Body of pancreas (tissue), 4 donors: Measurements from ENCODE around the gene EIF4EBP2. TPM values are rescaled to one million over a fixed set of nuclear protein-coding genes. Genes with fewer than 3 reads are reported as not detected.

Experiments
- ATAC-seq: fragments of 150-250 bp; one replicate; pipeline ENCODE4 v1.9.1; 2016
- DNase-seq, 4 donors: peaks; one replicate each; pipeline ENCODE4 v3.0.0-alpha.2; 2019
- H3K27ac ChIP-seq, 4 donors: fragments of 200-600 bp; sonication (generic); 1 replicate in 3 of 4; 2 replicates in 1 of 4; pipeline versions ENCODE4 v1.5.1 to v1.6.1; 2016 to 2019; ENCODE audit warnings: mild to moderate bottlenecking in 1 of 4, mixed read lengths in 1 of 4, moderate library complexity in 1 of 4
- H3K27me3 ChIP-seq, 2 donors: fragments of 200-600 bp; sonication (generic); one replicate each; pipeline ENCODE4 v1.6.0; 2016; ENCODE audit warnings: mild to moderate bottlenecking in 1 of 2
- H3K36me3 ChIP-seq, 2 donors: fragments of 200-600 bp; sonication (generic); replicated peaks in 1 of 2; 2 replicates each; pipeline ENCODE4 v1.5.1; 2016; ENCODE audit warnings: low read depth in 2 of 2; ENCODE audit not compliant: insufficient read depth in 1 of 2
- H3K4me1 ChIP-seq: fragments of 200-600 bp; sonication (generic); one replicate; pipeline ENCODE4 v1.6.0; 2016
- H3K4me3 ChIP-seq, 2 donors: fragments of 200-600 bp; sonication (generic); 1 replicate in 1 of 2; 2 replicates in 1 of 2; pipeline ENCODE4 v1.5.1; 2016 to 2019
- H3K9me3 ChIP-seq, 3 donors: fragments of 200-600 bp; sonication (generic); 1 replicate in 2 of 3; 2 replicates in 1 of 3; pipeline ENCODE4 v1.5.1; 2016
- POLR2A ChIP-seq, 3 donors: fragments of 450-650 bp; IDR thresholded peaks; one replicate each; pipeline ENCODE4 v1.6.1; 2016; ENCODE audit warnings: antibody characterized with exemption in 3 of 3, mild to moderate bottlenecking in 2 of 3
- WGBS, 2 donors: methylation state at CpG; one replicate each; pipeline ENCODE4 v1.1.5; 2017; 5-methylcytosine and 5-hydroxymethylcytosine counted together
- intact Hi-C: fragments of 100-400 bp; cut with DNase I; formaldehyde crosslinking; loops from one replicate; pipeline ENCODE4 v1.15.1; 2023
- total RNA-seq, 2 donors: library from RNA; depleted of rRNA; stranded (reverse); fragments of >200 nt; gene quantifications; one replicate each; pipeline ENCODE4 v1.1.0, GENCODE V29; 2016
- TF ChIP-seq, protein P1 (sequence below), 7 experiments: fragments of 450-650 bp in 4 of 7; fragments of 200-600 bp in 3 of 7; sonication (generic) in 3 of 7; IDR thresholded peaks; one replicate each; pipeline ENCODE4 v1.5.1; 2016 to 2019; ENCODE audit warnings: antibody characterized with exemption in 7 of 7

The EIF4EBP2 gene
- total RNA-seq, 2 donors from 2014 or later = 44.9 to 47.1 TPM

DNA sequence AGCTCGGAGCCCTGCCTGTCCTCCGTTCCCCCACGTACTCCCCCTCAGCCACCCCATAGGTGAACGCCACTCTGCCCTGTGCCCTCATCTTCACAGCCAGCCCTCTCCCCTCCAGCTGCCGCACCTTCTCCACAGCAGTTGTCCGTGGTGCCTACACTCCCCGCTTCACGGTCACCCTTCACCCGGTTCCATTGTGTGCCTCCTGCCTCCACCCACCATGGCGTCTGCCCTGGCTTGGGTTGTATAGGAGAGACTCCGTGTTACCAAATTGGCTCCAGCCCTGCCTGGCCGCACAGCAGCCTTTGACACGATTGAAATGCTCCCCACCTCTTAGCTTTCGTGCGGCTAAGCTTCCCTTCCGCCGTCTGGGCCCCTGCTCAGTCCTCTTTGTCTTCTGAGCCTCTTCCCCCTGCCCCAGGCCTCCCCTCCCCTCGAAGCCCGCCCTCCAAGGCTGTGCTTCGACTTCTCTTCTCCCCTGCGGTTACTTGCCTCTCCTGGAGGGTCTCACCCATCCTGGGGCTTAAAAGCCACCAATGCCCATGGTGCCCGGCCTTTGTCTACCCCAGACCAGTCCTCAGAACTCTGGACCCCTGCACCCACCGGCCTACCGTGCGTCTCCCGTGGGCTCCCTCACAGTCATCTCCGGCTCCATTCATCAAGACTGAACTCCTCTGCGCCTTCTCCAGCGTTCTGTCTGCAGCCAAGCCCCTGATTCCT lies 56.0 kb downstream of the EIF4EBP2 start:
- no peaks in the 10 kb centered on the region for H3K27me3 ChIP-seq
- no peak overlapping the region for H3K4me3 ChIP-seq
- H3K4me1 ChIP-seq = peaks cover 32% of the 10 kb centered on the region
- TF ChIP-seq POLR2A (IDR thresholded peaks at IDR 0.05) = no peak
- TF ChIP-seq, protein P1, sequence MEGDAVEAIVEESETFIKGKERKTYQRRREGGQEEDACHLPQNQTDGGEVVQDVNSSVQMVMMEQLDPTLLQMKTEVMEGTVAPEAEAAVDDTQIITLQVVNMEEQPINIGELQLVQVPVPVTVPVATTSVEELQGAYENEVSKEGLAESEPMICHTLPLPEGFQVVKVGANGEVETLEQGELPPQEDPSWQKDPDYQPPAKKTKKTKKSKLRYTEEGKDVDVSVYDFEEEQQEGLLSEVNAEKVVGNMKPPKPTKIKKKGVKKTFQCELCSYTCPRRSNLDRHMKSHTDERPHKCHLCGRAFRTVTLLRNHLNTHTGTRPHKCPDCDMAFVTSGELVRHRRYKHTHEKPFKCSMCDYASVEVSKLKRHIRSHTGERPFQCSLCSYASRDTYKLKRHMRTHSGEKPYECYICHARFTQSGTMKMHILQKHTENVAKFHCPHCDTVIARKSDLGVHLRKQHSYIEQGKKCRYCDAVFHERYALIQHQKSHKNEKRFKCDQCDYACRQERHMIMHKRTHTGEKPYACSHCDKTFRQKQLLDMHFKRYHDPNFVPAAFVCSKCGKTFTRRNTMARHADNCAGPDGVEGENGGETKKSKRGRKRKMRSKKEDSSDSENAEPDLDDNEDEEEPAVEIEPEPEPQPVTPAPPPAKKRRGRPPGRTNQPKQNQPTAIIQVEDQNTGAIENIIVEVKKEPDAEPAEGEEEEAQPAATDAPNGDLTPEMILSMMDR (IDR thresholded peaks at IDR 0.05) = no peak
- no peaks in the 10 kb centered on the region for H3K9me3 ChIP-seq
- H3K36me3 ChIP-seq = no peaks in the 10 kb centered on the region
- intact Hi-C loops = loop anchor here (5.0 kb wide), 1 partner anchor 77 kb away; no protein-coding TSS in a partner anchor
- 75 to 81% methylated on average over 29 of the region's 29 CpGs for WGBS, 2 donors
- no peak for DNase-seq
- ATAC-seq = no peak
- H3K27ac ChIP-seq = no peak overlapping the region

DNA sequence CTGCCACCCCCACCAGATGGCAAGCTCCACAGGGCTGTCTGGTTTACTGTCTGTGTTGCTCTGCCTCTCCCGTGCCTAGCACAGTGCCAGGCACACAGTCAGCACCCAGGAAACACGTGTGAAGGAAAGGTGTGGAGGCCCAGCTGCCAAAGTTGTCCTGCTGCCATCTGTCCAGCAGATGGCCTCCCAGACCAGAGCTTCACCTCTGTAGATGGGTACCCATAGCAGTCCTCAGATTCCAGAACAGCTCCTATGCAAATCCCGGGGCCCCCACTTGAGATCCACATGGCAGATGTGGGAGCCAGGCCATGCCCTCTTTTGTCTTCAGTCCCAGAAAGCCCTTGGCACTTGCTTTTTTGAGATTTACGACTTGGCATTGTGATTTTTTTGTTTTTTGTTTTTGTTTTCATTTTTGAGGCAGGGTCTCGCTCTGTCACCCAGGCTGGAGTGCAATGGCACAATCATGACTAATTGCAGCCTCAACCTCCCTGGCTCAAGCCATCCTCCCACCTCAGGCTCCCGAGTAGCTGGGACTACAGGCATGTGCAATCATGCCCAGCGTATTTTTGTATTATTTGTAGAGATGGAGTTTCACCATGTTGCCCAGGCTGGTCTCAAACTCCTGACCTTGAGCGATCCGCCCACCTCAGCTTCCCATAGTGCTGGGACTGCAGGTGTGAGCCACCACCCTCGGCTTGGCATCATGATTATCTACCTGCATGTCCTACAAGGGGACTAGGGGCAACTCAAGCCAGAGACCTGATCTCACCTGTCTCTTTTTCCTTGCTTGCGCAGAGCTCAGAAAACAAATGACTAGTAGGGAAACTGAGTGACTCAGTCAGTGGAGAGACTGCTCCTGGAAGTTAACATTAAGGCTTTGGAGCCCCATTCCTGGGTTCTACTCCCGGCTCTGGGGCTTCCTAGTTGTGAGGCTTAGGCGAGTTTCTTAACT lies 57.7 kb downstream of the EIF4EBP2 start:
- Histone ChIP-seq H3K4me1 (peaks cover 32% of the 10 kb centered on the region), H3K9me3 (no peaks in the 10 kb centered on the region), H3K27me3 (no peaks in the 10 kb centered on the region), H3K27ac (peak overlapping the region in 3 of 4 donors; percentile 29 to 74 (median 69)), H3K4me3 (no peak overlapping the region), H3K36me3 (no peaks in the 10 kb centered on the region)
- DNase-seq = peak; percentile 56 to 70 (median 66)
- intact Hi-C loops = no loop called here
- TF ChIP-seq POLR2A (IDR thresholded peaks at IDR 0.05) = no peak
- TF ChIP-seq, protein P1 (IDR thresholded peaks at IDR 0.05) = peak; percentile 43 to 82 (median 69)
- peak; percentile 45 for ATAC-seq
- 28 to 30% methylated on average over 13 of the region's 13 CpGs for WGBS, 2 donors

DNA sequence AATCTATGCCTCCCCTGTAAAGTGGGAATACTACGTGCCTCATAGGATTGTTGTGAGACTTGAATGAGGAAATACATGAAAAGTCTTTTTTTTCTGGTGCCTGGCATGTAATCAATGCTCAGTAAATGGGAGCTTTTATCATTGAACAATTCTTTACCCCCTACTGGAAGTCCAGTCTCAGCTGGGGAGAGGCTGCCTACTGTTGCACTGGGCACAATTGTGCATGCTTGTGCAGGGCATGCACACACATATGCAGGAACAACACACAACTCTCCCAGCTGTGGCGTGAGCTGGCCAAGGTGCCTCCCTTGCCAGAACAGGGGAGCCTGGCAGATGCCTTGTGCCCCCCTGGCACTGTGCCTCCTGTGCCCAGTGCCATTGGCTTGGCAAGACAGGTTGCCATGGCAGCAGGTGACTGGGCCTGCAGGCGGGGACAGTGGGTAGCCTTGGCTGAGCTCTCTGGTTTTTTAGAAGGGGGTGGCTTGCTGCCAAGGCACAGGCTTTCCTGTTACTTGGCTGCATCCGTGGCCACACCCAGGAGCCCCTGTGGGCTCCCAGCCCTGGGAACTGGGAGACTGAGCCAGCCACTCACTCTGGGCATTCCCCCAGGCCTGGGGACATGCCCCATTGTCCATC lies 58.5 kb downstream of the EIF4EBP2 start:
- H3K4me1 ChIP-seq = peaks cover 32% of the 10 kb centered on the region
- intact Hi-C loops = no loop called here
- peak overlapping the region in 3 of 4 donors; percentile 29 to 74 (median 69) for H3K27ac ChIP-seq
- ATAC-seq (peak; percentile 73), DNase-seq (peak; percentile 76 to 92 (median 88))
- TF ChIP-seq, protein P1 (IDR thresholded peaks at IDR 0.05) = no peak
- peak in 1 of 3 donors; percentile 8 for TF ChIP-seq POLR2A (IDR thresholded peaks at IDR 0.05)
- no peaks in the 10 kb centered on the region for H3K27me3 ChIP-seq
- no peaks in the 10 kb centered on the region for H3K36me3 ChIP-seq
- no peaks in the 10 kb centered on the region for H3K9me3 ChIP-seq
- H3K4me3 ChIP-seq = no peak overlapping the region
- 6 to 21% methylated on average over 2 to 4 of the region's 4 CpGs for WGBS, 2 donors

DNA sequence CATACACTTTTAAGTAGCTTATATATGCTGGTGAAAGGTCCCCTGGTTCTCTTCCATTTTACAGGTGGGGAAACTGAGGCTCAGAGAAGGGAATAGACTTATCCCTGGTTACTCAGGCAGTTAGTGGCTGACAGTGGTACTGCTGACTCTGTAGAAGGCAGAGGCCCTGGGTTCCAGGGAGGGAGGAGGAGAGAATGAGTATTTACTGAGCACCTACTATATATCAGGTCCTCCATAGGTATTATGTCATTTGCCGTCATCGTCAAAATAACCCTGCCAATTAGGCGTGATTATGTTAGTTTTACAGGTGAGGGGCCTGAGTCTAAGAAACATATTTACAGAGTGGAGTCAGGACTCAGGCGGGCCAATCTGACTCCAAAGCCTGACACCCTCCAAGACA lies 61.3 kb downstream of the EIF4EBP2 start:
- Histone ChIP-seq H3K27ac (no peak overlapping the region), H3K4me3 (no peak overlapping the region), H3K9me3 (no peaks in the 10 kb centered on the region), H3K36me3 (no peaks in the 10 kb centered on the region), H3K27me3 (no peaks in the 10 kb centered on the region), H3K4me1 (peaks cover 18% of the 10 kb centered on the region)
- no peak for TF ChIP-seq POLR2A (IDR thresholded peaks at IDR 0.05)
- TF ChIP-seq, protein P1 (IDR thresholded peaks at IDR 0.05) = no peak
- 81 to 88% methylated on average over 4 of the region's 4 CpGs for whole genome bisulfite sequencing, 2 donors
- ATAC-seq = no peak
- DNase-seq = no peak
- intact Hi-C loops = no loop called here
